Measurements from ENCODE around the gene ILF3.

Gene ILF3

GRCh38 chr19:10730932-10731331 lies 76.8 kb downstream of the ILF3 start:
- DNase-seq (ENCODE audit: low read depth): no peak

DNA sequence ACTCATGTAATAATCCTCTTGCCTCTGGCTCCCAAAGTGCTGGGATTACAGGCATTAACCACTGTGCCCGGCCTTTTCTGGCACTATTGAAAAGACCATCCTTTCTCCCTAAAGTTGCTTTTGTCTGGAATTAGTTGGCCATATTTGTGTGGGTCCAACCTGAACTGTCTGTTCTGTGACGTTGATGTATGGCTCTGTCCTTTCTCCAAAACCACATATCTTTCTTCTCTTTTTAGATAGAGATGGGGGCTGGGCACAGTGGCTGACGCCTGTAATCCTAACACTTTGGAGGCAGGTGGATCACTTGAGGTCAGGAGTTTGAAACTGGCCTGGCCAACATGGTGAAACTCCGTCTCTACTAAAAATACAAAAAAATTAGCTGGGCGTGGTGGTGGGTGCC lies 81.6 kb downstream of the ILF3 start:
- DNase-seq (ENCODE audit: low read depth): no peak

- no peak for DNase-seq (ENCODE audit: low read depth)
Observed at GRCh38 chr19:10736189-10736588, 82.0 kb downstream of the ILF3 start.

DNA sequence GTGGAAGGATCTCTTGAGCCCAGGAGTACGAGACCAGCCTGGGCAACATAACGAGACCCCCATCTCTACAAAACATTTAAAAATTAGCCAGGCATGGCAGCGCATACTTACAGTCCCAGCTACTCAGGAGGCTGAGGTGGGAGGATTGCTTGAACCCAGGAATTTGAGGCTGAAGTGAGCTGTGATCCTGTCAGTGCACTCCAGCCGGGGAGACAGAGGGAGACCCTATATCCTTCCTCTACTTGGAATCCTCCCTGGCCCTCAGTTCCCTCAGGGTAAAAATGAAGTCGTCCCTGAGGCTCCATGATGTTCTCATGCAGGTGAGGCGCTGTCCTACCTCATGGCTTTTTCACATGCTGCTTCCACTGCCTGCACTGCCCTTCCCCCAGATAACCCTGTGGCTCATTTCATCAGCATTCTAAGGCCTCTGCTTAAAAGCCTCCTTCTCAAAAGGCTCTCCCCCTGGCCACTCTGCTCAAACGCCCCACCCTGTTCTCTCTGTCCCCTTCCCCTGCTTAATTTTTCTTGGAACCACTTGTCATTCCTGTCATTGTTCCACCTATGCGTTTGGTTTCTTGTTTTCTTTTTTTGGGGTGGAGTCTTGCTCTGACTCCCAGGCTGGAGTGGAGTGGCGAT lies 82.9 kb downstream of the ILF3 start:
- no peak for DNase-seq (ENCODE audit: low read depth)

DNA sequence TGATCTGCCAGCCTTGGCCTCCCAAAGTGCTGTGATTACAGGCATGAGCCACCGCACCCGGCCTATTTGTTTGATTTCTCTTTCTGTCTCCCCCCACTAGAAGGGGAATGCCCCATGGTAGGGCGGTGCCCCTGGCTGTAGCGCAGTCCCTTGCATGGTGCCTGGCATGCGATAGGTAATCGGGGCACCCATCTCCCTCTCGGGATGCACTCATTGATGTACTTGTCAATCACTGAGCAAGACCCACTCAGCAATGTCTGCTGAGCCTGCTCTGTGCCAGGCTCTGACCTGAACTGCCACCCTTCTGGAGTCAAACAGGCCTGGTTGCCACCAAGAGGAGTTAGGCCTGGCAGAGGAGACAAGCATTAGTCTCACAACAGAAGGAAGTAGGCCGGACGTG lies 83.6 kb downstream of the ILF3 start:
- no peak for DNase-seq (ENCODE audit: low read depth)

GRCh38 chr19:10740798-10741197 lies 86.7 kb downstream of the ILF3 start:
- no peak for DNase-seq (ENCODE audit: low read depth)

Data from activated T-helper 9 cell treated with anti-CD3 and anti-CD28 coated beads, Interleukin-2, amount 50 U/mL, for 16 hours (primary cell).